ENCODE measurements around the gene TPR.

TPR gene

DNA sequence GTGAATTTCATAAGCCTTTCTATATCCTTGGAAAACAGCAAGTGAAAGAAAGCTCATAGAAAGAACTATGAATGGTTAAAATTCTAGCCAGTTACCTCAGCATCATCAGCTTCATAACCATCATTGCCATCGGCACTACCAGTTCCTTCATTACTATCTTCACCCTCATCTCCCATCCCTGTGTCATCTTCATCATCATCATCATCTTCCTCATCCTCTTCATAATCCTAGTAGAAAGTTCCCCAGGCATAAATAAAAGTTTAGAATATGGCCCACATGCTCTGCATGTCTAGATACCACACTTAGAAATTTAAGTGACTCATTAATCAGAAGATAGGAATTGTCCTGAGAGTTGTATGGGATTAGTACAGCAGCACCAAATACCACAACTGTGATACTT lies 49.0 kb downstream of the TPR start:
- no peak for DNase-seq

DNA sequence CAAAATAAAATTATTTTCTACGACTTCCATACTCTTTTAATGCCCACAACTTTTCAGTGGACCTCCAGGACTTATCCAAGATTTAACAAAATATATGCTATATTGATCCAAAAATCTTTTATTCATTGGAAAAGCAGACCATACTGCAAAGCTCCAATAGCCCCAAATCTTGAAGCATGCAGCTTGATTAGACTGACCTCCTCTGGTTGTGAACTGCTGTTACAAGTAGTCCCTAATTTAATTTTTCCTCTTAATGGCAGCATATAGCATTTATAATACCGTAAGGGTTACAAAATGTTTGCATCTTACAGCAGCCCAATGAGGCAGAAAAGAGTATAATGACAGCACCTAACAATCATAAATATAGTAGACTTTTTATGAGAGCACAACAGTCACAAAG lies 49.8 kb downstream of the TPR start:
- no peak for DNase-seq

DNA sequence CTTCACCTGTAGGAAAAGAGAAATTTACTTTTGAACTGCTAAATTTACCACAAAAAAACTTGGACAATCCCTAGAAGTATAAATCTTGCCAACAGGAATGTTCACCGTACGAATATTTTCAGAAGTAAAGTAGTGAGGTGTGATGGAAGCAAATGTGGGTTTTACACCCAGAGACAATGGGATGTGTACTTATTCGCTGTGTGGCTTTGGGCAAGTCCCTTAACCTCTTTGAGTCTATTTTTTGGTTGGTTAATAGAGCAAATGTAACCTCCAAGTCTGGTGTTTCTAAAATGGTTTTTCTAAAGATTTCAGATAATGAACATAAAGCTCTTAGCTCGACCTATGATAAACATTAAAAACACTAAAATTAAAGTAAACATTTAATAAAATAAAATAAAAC lies 51.2 kb downstream of the TPR start:
- DNase-seq, result no peak

DNA sequence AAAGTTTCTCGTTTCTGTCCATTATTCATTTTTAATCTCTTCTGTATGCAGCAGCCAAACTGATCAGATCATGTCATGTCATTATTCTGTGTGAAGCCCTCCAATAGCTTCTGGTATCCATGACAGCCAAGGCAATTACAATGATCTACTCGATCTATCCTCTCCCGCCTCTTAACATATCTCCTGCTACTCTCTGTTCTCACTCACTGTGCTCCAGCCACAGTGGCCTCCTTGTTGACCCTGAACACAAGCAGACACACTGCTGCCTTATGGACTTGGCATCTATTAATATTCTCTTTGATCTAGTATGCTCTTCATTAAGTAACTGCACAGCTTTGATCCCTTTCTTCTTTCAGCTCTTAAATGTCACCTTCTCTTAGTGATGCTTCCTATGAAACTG lies 59.5 kb downstream of the TPR start:
- DNase-seq, result no peak

DNA sequence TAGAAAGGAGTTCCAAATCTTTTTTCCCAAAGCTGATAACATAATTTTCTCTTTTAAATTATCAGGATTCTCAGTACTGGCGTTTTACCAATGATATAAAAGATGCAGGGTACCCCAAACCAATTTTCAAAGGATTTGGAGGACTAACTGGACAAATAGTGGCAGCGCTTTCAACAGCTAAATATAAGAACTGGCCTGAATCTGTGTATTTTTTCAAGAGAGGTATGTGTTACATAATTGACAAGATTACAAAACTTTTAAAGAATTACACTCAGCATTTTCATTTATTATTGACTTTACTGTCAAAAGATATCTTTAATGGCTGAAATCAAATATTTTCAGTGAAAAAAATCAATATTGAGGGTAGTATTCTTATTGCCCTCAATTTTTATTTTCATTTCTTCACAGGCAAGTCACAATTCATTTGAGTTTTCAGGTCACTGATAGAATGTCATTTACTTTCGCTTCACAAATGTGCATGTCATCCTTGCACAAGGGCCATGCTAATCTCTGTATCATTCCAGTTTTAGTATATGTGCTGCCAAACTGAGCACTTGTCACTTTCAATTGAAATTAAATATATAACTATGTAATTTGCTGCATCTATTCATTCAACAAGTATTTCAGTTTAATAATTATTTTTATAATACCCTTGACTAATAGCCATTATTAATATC lies 63.5 kb downstream of the TPR start:
- no peak for DNase-seq

DNA sequence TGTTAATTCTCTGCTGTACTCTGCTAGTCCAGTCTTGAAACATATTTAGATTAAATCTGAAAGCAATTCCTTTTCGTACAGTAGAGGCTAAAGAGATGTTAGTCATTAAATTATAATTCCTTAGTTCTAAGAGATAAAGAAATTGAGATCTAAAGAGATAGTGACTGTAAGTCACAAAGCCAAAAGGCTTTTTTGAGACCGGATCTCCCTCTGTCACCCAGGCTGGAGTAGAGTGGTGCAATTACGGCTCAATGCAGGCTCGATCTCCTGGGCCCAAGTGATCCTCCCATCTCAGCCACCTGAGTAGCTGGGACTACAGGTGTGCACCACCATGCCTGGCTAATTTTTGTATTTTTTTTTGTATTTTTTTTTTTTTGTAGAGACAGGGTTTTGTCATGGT lies 64.7 kb downstream of the TPR start:
- DNase-seq, result no peak

DNA sequence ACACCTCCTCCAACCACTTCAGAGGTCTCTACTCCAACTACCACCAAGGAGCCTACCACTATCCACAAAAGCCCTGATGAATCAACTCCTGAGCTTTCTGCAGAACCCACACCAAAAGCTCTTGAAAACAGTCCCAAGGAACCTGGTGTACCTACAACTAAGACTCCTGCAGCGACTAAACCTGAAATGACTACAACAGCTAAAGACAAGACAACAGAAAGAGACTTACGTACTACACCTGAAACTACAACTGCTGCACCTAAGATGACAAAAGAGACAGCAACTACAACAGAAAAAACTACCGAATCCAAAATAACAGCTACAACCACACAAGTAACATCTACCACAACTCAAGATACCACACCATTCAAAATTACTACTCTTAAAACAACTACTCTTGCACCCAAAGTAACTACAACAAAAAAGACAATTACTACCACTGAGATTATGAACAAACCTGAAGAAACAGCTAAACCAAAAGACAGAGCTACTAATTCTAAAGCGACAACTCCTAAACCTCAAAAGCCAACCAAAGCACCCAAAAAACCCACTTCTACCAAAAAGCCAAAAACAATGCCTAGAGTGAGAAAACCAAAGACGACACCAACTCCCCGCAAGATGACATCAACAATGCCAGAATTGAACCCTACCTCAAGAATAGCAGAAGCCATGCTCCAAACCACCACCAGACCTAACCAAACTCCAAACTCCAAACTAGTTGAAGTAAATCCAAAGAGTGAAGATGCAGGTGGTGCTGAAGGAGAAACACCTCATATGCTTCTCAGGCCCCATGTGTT lies 66.6 kb downstream of the TPR start:
- no peak for DNase-seq

DNA sequence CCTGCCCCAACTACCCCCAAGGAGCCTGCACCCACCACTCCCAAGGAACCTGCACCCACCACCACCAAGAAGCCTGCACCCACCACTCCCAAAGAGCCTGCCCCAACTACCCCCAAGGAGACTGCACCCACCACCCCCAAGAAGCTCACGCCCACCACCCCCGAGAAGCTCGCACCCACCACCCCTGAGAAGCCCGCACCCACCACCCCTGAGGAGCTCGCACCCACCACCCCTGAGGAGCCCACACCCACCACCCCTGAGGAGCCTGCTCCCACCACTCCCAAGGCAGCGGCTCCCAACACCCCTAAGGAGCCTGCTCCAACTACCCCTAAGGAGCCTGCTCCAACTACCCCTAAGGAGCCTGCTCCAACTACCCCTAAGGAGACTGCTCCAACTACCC lies 67.6 kb downstream of the TPR start:
- no peak for DNase-seq

DNA sequence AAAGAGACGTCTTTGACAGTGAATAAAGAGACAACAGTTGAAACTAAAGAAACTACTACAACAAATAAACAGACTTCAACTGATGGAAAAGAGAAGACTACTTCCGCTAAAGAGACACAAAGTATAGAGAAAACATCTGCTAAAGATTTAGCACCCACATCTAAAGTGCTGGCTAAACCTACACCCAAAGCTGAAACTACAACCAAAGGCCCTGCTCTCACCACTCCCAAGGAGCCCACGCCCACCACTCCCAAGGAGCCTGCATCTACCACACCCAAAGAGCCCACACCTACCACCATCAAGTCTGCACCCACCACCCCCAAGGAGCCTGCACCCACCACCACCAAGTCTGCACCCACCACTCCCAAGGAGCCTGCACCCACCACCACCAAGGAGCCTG lies 68.5 kb downstream of the TPR start:
- DNase-seq, result no peak

DNA sequence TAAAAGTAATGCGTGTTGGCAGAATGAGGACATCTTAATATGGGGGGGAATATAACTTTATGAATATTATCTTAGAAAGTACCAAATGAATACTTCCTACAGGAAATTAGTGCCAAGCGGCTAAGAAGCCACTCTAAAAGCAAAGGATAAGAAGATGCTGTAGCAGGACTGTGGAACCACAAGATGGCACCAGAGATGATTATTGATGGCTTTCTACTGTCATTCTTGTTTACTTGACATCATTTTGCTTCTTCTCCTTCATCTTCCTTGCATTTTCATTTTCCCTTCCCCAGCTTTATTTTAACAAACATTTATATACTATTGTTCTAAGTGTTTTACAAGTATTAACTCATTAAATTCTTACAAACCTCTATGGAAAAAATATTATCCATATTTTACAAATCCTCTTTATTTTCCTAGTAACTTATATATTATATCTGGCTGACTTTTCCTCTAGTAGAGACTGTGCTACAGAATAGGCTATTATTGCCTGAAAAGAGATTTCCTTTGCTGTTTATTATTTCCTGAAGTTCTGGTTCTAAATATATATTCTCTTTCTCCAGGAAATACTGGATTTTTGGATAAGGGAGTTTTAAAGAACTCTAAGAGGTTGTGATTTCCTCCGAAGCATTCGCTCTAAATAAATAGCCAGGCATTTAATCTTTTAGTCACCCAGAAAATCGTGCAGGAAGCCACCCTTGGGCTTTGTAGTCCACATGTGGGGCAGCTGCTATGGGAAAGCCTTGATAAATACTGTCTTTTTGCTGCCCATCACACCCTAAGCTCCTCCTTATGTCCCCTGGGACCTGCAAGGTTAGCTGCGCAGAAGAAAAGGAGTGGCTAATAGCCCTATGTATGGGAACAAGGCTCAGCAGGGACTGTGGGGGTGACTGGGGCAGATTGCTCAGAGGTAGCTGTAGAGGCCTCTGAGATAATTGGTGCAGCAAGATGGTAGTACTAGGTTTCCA lies 69.8 kb downstream of the TPR start:
- DNase-seq, result no peak

DNA sequence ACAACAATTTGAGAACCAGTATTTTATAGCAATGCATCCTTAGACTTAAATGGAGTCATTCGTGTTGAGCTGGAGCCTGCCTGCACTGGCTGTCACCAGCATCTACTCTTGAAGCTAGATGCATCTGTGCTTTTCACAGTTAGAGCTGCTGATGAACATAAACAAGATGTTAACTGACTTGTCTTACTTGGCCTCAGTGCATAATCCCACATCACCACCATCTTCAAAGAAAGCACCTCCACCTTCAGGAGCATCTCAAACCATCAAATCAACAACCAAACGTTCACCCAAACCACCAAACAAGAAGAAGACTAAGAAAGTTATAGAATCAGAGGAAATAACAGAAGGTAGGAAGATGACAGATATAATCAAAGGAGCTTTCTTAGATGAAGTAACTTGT lies 71.1 kb downstream of the TPR start:
- DNase-seq, result no peak

DNA sequence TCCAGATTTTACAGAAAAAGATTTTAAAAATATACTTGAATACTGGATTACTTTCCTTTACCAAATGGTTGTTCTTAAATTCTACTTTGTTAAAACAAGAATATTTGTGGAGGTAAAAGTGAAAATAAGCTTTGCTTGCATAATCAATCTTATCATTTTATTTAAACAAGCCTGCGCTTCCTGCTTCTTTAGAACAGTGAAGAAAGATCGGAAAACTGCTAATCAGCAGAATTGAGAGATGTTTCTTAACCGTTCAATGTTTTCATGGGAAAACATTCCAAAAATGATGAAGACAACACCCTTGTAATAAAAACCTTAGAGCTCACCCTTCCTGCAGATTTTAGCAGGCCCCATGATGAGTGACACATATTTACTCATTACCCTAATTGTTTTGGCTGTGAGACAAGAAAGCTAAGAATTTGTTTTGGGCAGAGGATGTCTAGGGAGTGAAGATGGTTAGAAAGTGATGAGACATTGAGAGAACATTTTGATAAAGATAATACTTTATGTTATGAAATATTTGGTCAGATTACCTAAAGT lies 72.6 kb downstream of the TPR start:
- no peak for DNase-seq

DNA sequence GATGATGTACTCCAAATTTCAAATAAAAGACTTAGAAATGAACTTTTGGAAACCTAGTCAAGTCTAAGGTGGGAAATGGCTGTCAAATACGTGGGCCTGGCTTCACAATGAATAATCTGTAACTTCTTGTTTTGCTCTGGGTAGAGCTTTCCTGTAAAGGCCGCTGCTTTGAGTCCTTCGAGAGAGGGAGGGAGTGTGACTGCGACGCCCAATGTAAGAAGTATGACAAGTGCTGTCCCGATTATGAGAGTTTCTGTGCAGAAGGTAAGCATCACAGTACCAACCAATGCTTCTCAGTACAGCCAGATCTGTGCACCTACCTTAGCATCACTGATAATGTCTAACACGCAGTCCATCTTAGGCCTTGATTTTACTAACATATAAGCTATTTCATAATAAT lies 73.6 kb downstream of the TPR start:
- no peak for DNase-seq

DNA sequence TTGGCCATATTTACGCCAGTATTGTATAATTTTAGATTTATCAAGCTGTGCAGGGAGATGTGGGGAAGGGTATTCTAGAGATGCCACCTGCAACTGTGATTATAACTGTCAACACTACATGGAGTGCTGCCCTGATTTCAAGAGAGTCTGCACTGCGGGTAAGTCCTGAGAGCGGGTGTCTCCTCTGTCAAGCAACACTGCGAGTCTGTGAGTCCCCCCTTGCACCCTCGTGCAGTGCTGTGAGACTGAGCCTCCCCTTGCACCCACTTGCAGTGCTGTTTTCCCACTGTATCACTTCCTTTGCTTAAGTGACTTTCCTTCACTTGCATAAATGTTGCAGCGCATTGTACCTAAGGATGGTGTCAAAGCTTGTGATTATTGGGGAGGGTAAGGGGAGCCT lies 75.0 kb downstream of the TPR start:
- no peak for DNase-seq

DNA sequence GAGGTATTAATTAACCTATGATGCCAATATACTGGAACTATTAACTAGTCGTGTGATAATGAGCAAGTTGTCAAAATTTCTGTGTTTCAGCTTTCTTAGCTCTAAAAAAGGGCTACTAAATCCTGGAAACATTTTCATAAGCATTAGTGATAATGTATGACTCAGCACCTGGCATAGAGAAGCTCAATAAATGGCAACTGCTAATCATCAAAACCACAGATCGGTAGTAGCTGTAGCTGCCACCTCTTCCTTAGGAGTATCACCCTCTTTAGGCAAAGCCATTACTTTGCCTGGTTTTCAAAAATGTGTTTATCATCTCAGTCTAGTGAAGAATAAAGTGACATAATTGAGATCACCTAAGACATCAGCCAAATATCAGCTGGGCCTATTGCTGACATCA lies 75.5 kb downstream of the TPR start:
- DNase-seq, result no peak

DNA sequence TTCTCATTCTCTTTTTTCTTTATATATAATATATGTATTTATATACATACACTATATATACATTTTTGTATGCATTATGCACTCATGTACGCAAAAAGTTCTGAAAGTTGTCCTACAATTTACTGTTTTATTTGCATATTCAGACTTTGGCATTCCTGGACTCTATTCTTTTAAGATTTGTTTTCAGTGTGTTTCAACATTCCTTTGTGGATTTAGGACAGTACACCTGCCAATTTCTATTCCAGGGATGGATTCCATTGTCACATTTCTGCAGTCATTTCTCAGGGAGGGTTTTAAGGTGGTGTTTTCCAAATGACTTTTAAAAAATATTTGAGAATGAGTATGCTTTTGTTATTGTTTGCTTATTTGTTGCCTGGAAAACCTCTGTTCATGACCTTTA lies 76.2 kb downstream of the TPR start:
- no peak for DNase-seq

DNA sequence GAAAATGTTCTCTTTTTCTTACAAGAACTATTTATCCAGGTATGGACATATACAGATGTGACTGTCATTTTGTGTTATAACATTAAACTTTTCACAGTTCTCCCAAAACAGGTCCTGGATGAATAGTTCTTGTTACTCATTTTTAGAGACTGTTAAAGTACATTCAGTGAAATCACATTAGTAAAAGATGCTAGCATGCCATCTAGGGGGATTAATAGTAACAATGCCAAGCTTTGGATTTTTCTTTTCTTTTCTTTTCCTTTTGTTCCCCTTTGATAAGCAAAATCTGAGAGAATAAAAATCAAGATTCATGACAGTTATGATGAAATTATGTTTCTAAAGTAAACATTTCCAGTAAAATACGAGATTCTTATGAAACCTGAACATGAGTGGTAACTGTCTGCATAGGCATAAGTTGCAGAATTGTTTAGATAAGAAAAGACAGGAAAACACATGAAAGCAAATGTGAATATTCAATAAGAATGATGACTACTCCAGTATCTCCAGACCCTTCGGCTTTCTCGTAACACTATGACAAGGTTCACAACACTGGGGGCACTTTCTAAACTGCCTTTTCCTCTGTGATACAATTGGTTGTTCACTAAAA lies 77.5 kb downstream of the TPR start:
- no peak for DNase-seq

DNA sequence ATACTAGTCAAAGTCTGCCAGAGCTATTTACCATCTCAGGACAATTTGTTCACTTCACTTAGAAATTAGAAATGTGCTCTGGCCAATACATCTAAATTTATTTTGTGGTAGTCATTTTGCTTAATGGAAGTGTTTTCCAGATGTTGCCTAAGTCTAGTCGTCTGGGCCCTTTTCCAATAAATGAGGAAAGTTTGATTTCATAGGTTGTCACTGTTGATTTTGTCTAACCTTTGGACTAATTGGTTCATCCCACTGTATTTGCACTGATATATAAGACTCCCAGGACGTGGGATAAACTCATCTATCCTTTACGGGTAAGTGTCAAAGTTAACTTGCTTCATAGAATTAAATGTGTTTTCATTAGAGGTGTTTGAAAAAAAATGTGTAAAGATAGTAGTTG lies 79.1 kb downstream of the TPR start, which contains the start of gene PRG4:
Gene PRG4 (plus strand): TSS at position 300 of the 400 bp plus-strand sequence.
- DNase-seq, result no peak

DNA sequence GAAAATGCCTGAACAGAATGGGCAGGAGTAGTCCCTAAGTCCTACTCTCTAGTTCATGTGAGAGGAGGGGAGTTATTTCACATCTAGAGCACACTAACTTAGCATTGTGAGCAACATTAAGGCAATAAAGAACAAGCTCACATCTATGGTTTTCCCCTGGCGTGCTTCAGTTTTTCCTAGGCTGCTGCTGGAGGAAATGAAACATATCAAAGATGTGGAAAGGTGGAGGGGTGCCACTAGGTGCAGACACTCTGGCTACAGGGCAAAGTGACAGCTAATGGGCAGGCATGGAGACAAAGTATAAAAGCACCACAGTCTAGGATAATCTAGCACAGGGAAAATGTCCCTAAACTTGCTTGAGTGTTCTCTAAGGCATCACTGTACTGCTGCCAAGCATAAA lies 82.2 kb downstream of the TPR start:
- DNase-seq, result no peak

DNA sequence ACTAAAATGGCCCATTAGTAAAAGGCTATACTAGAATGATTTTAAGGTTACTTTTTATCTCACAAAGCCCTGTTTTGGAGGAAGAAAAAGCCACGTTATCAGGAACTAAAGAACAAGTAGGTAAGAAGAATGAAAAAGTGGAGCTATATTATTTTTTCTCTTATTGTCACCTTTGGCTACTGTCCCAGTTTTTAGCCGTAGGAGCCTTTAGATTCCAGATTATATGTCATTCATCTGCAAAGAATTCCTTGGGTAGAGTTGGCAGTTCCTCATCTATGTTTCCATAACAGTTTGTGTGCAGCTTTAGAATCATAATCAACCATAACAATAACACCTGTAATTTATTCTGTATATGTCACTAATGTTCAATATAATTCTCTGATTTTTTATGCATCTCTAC lies 83.8 kb downstream of the TPR start:
- DNase-seq, result no peak

DNA sequence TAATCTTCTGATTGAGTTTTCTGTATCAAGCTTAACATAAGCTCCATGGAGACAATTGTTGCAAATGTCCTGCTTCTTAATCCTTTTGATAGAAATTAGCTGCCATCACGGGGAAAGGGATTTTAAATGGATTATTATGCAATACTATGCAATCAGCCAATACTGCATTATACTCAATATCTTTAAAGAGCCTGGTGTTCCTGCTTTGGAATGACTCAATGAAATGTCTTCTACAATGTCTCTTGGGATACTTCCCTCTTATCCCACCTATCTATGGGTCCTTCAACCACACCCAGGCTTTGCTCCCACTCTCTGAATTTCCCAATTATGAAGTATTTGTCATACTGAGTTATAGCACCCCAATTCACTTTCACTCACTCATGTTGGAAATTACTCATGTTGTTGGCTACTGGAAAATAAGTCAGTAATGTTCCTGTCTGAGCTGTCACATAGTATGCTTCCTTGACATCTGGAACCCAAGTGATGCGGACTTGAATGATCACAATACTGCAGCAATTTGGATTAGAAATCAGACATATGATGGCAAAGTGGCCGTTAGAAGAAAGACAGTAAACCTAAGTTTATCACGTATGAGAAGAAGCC lies 85.0 kb downstream of the TPR start:
- no peak for DNase-seq

DNA sequence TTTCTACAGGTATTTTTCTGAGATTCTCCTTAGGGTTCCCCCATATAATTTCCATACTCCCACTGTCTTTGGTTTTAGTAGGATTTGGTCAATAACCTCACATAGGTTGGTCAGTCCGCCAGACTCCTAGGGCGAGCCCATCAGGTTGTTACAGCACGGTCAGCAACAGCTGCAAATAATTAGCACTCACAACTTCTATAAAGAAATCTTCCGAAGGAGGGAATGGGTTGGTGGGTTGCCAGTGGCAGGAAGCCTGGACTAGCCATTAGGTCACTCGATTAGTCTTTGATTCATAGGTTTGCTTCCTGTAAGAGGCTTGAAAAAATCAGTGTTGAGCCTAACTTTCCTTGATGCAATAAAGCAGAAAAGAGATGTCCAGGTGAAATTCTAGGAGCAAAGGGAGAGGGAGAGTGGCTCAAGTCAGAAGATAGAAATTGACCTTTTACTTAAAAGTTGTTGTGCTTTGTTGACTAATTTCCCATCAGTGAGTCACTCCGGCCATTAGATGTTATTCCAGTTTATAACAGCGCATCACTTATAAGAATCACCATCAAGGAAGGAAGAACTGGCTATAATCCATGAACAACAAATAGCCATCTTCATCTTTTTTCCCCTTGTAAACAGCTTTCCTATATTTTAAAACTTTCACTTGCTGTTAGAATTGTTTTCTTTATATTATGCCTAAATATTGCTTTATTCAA lies 88.3 kb downstream of the TPR start:
- DNase-seq, result no peak

All from NCI-H1092 (cell line).